B cell (primary cell): ENCODE results near the gene VPS35. TPM values are rescaled to one million over a fixed set of nuclear protein-coding genes. Genes with fewer than 3 reads are reported as not detected.

Source experiments
- ATAC-seq: fragments of 200-7000 bp; cut with Tn5 transposase; one replicate; pipeline ENCODE4 v1.10.0; 2021; ENCODE audit warnings: low read depth, mild to moderate bottlenecking, moderate number of reproducible peaks, moderate library complexity
- CTCF ChIA-PET: fragments of 350-600 bp; sonication (Branson Sonifier 250); formaldehyde crosslinking; loops from one replicate; lab custom pipeline; 2021; ENCODE audit warnings: antibody characterized with exemption, inconsistent platforms; lab: Charles Lee
- POLR2A ChIA-PET: fragments of 350-600 bp; sonication (Branson Sonifier 250); formaldehyde crosslinking; loops from one replicate; lab custom pipeline; 2021; ENCODE audit warnings: antibody characterized with exemption; lab: Charles Lee
- DNase-seq: peaks from one replicate; pipeline ENCODE4 v3.0.0; 2013
- H2AFZ ChIP-seq: 2 replicates; pipeline ENCODE4 v1.6.1; 2012; ENCODE audit warnings: mild to moderate bottlenecking, low read depth, low read length; ENCODE audit not compliant: insufficient read depth, poor library complexity, severe bottlenecking
- H3K27ac ChIP-seq, 2 donors: 1 replicate in 1 of 2; 2 replicates in 1 of 2; pipeline ENCODE4 v1.5.1; 2012 to 2013; ENCODE audit warnings: low read length in 2 of 2, mild to moderate bottlenecking in 2 of 2, moderate library complexity in 1 of 2
- H3K27me3 ChIP-seq, 4 experiments: fragments of 200-600 bp in 1 of 4; sonication (generic) in 1 of 4; replicated peaks in 1 of 4; 1 replicate in 2 of 4; 2 replicates in 2 of 4; pipeline versions ENCODE4 v1.6.1 to v1.7.0; 2013 to 2016; ENCODE audit warnings: low read length in 3 of 4, mild to moderate bottlenecking in 2 of 4, mixed read lengths in 1 of 4, moderate library complexity in 1 of 4; ENCODE audit not compliant: insufficient read depth in 4 of 4, control insufficient read depth in 3 of 4; ENCODE audit errors: control extremely low read depth in 1 of 4
- H3K36me3 ChIP-seq, 2 experiments: replicated peaks in 1 of 2; 1 replicate in 1 of 2; 2 replicates in 1 of 2; pipeline versions ENCODE4 v1.6.1 to v1.7.1; 2013; ENCODE audit warnings: low read length in 1 of 2; ENCODE audit not compliant: insufficient read depth in 2 of 2, control insufficient read depth in 1 of 2; ENCODE audit errors: control extremely low read depth in 1 of 2, extremely low read depth in 1 of 2
- H3K4me1 ChIP-seq, 2 donors: fragments of 200-600 bp in 1 of 2; sonication (generic) in 1 of 2; 1 replicate in 1 of 2; 2 replicates in 1 of 2; pipeline versions ENCODE4 v1.5.1 to v1.6.1; 2013 to 2017; ENCODE audit warnings: low read length in 2 of 2; ENCODE audit not compliant: control insufficient read depth in 2 of 2, insufficient read depth in 2 of 2
- H3K4me2 ChIP-seq: replicated peaks from 2 replicates; pipeline ENCODE3; 2012; ENCODE audit warnings: mild to moderate bottlenecking, low read depth, low read length; ENCODE audit not compliant: poor library complexity, severe bottlenecking
- H3K4me3 ChIP-seq, 5 experiments: fragments of 200-600 bp in 1 of 5; sonication (generic) in 1 of 5; 1 replicate in 3 of 5; 2 replicates in 2 of 5; pipeline versions ENCODE4 v1.5.1 to v1.7.0; 2011 to 2016; ENCODE audit warnings: low read length in 4 of 5, mild to moderate bottlenecking in 4 of 5, low read depth in 2 of 5, control low read depth in 1 of 5, moderate library complexity in 1 of 5; ENCODE audit not compliant: insufficient read depth in 1 of 5; ENCODE audit errors: control extremely low read depth in 1 of 5, extremely low read depth in 1 of 5
- H3K79me2 ChIP-seq: fragments of 200-600 bp; sonication (generic); one replicate; pipeline ENCODE4 v1.6.0; 2016; ENCODE audit warnings: low read length; ENCODE audit not compliant: control insufficient read depth, insufficient read depth
- H3K9ac ChIP-seq: fragments of 200-600 bp; sonication (generic); 2 replicates; pipeline ENCODE4 v1.6.1; 2017; ENCODE audit warnings: mild to moderate bottlenecking, low read length, moderate library complexity
- H3K9me3 ChIP-seq, 3 donors: one replicate each; pipeline versions ENCODE4 v1.6.1 to v1.7.1; 2013; ENCODE audit warnings: low read length in 2 of 3; ENCODE audit not compliant: control insufficient read depth in 2 of 3, insufficient read depth in 1 of 3; ENCODE audit errors: control extremely low read depth in 1 of 3
- H4K20me1 ChIP-seq: 2 replicates; pipeline ENCODE4 v1.6.0; 2012; ENCODE audit warnings: mild to moderate bottlenecking, low read length; ENCODE audit not compliant: insufficient read depth, control insufficient read depth, poor library complexity, severe bottlenecking
- H3K27ac Mint-ChIP-seq: one replicate; pipeline ENCODE4 v1.8.0; 2021; ENCODE audit warnings: mixed read lengths
- H3K27me3 Mint-ChIP-seq: one replicate; pipeline ENCODE4 v1.8.0; 2021; ENCODE audit warnings: mixed read lengths
- H3K4me1 Mint-ChIP-seq: one replicate; pipeline ENCODE4 v1.8.0; 2021; ENCODE audit warnings: mixed read lengths
- H3K4me3 Mint-ChIP-seq: one replicate; pipeline ENCODE4 v1.8.0; 2021; ENCODE audit warnings: mixed read lengths
- H3K9me3 Mint-ChIP-seq: one replicate; pipeline ENCODE4 v1.8.0; 2022; ENCODE audit warnings: mixed read lengths; ENCODE audit not compliant: insufficient read depth
- CTCF ChIP-seq: fragments of 200-600 bp; IDR thresholded peaks from one replicate; pipeline ENCODE4 v1.8.0; 2022; ENCODE audit warnings: antibody characterized with exemption, mild to moderate bottlenecking
- EZH2 ChIP-seq: IDR thresholded peaks from 2 replicates; pipeline ENCODE4 v1.6.1; 2012; ENCODE audit warnings: borderline replicate concordance, low read depth, mild to moderate bottlenecking, moderate library complexity, low read length; ENCODE audit not compliant: insufficient read depth, poor library complexity, severe bottlenecking
- WGBS: methylation state at CpG from one replicate; pipeline ENCODE4 v1.1.5; 2013; ENCODE audit warnings: missing lambda C conversion rate; ENCODE audit not compliant: insufficient coverage; 5-methylcytosine and 5-hydroxymethylcytosine counted together
- intact Hi-C: fragments of 100-400 bp; cut with micrococcal nuclease; formaldehyde crosslinking; loops from one replicate; pipeline ENCODE4 v1.10.0; 2022
- polyA plus RNA-seq: library from polyadenylated mRNA; depleted of rRNA; stranded (reverse); fragments of >200 nt; gene quantifications from 2 replicates; pipeline ENCODE4 v1.2.3, GENCODE V29; 2012
- total RNA-seq, 2 donors: library from RNA; stranded (reverse); fragments of 120-200 nt in 1 of 2; gene quantifications; 1 replicate in 1 of 2; 2 replicates in 1 of 2; pipeline versions ENCODE4 v1.2.3 to v1.2.4, GENCODE V29; 2013 to 2022

VPS35 gene
- total and polyA plus RNA-seq, 2 donors (not counting 1 experiment from before 2014, with no cell fraction given): 9.5 to 120 TPM

- Histone ChIP-seq H3K4me3 (no peak overlapping the region), H3K27me3 (no peaks in the 10 kb centered on the region), H3K9ac (no peak overlapping the region), H3K36me3 (no peaks in the 10 kb centered on the region), H3K4me1 (no peaks in the 10 kb centered on the region), H2AFZ (no peak overlapping the region), H3K4me2 (no peak overlapping the region), H3K79me2 (no peaks in the 10 kb centered on the region), H3K27ac (no peak overlapping the region), H3K9me3 (no peaks in the 10 kb centered on the region), H4K20me1 (no peaks in the 10 kb centered on the region)
- ChIA-PET POLR2A (no interaction called here), CTCF (no interaction called here)
- Mint-ChIP-seq H3K27me3 (no peaks in the 10 kb centered on the region), H3K4me3 (no peak overlapping the region), H3K27ac (no peak overlapping the region), H3K9me3 (no peaks in the 10 kb centered on the region), H3K4me1 (no peaks in the 10 kb centered on the region)
- TF ChIP-seq CTCF (no peak), EZH2 (no peak)
- ATAC-seq (no peak), DNase-seq (no peak)
- 94% methylated on average over 7 of the region's 9 CpGs for WGBS
- intact Hi-C loops: no loop called here
Measured at GRCh38 chr16:46733319-46733830, 44.4 kb upstream of the VPS35 start.

DNA sequence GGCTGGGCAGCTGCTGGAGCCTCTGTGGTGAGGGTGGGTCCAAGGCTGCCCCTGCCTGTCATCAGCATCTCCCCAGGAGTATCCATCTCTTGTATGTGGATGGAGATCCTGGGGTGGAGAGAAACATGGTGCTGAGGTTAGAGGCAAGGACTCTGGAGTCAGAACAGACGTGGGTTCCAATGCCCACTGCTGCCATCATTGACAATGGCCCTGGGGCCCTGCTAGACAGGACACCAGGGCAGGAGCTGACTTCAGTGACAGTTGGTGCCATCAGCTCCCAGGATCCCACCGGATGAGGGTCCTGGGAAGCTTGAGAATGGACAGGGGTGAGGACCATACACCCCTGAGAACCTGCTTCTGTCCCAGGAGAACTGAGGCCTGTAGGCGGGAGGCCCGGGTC lies 43.6 kb upstream of the VPS35 start:
- WGBS: 97% methylated on average over 2 of the region's 4 CpGs
- Histone ChIP-seq H3K9ac (no peak overlapping the region), H3K4me3 (no peak overlapping the region), H3K27me3 (peaks cover 0 to 1% (median 0%) of the 10 kb centered on the region in 4 experiments), H3K27ac (no peak overlapping the region), H3K4me2 (no peak overlapping the region), H3K36me3 (no peaks in the 10 kb centered on the region), H4K20me1 (no peaks in the 10 kb centered on the region), H3K9me3 (no peaks in the 10 kb centered on the region), H2AFZ (no peak overlapping the region), H3K4me1 (no peaks in the 10 kb centered on the region), H3K79me2 (no peaks in the 10 kb centered on the region)
- Mint-ChIP-seq H3K27me3 (no peaks in the 10 kb centered on the region), H3K4me1 (no peaks in the 10 kb centered on the region), H3K27ac (no peak overlapping the region), H3K9me3 (no peaks in the 10 kb centered on the region), H3K4me3 (no peak overlapping the region)
- no peak for DNase-seq
- ATAC-seq: no peak
- ChIA-PET POLR2A (no interaction called here), CTCF (no interaction called here)
- intact Hi-C loops: no loop called here
- no peak for TF ChIP-seq EZH2
- TF ChIP-seq CTCF: no peak
